GM12865 (cell line): ENCODE measurements around the gene BEAN1.

Experiments
- DNase-seq: peaks from one replicate; pipeline ENCODE4 v3.0.0; 2010; ENCODE audit warnings: low read depth
- H3K4me3 ChIP-seq: 2 replicates; pipeline ENCODE4 v1.5.1; 2011; ENCODE audit warnings: mild to moderate bottlenecking, low read depth, low read length, control low read depth
- TF ChIP-seq, protein P1 (sequence below): IDR thresholded peaks from 2 replicates; pipeline ENCODE4 v1.5.1; 2011; ENCODE audit warnings: low read length, control low read depth, low read depth, inconsistent platforms; ENCODE audit not compliant: insufficient read depth; ENCODE audit errors: missing control alignments

Gene BEAN1

DNA sequence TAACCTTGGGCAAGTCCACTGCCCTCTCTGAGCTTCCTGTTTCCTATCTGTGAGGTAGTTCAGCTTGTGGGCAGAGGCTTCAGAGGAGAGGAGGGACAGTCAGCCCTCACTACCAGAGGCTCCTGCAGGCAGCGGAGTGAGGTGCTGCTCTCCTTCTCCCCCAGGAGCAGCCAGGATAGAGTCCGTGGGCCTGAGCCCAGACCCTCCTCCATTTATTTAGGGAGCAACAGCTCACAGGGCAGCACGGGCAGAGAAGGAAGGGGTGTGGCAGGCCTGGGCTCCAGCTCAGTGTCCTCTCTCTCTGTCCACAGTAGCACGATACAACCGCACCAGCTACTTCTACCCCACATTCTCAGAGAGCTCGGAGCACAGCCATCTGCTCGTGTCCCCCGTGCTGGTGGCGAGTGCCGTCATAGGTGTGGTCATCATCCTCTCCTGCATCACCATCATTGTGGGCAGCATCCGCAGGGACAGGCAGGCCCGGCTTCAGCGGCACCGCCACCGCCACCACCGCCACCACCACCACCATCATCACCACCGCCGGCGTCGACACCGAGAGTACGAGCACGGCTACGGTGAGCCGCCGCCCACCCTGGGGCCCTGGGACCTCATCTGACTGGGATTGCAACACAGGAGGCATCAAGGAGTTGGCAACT lies 42.3 kb downstream of the BEAN1 start:
- no peak overlapping the region for H3K4me3 ChIP-seq
- no peak for DNase-seq
- TF ChIP-seq, protein P1, sequence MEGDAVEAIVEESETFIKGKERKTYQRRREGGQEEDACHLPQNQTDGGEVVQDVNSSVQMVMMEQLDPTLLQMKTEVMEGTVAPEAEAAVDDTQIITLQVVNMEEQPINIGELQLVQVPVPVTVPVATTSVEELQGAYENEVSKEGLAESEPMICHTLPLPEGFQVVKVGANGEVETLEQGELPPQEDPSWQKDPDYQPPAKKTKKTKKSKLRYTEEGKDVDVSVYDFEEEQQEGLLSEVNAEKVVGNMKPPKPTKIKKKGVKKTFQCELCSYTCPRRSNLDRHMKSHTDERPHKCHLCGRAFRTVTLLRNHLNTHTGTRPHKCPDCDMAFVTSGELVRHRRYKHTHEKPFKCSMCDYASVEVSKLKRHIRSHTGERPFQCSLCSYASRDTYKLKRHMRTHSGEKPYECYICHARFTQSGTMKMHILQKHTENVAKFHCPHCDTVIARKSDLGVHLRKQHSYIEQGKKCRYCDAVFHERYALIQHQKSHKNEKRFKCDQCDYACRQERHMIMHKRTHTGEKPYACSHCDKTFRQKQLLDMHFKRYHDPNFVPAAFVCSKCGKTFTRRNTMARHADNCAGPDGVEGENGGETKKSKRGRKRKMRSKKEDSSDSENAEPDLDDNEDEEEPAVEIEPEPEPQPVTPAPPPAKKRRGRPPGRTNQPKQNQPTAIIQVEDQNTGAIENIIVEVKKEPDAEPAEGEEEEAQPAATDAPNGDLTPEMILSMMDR, result no peak

DNA sequence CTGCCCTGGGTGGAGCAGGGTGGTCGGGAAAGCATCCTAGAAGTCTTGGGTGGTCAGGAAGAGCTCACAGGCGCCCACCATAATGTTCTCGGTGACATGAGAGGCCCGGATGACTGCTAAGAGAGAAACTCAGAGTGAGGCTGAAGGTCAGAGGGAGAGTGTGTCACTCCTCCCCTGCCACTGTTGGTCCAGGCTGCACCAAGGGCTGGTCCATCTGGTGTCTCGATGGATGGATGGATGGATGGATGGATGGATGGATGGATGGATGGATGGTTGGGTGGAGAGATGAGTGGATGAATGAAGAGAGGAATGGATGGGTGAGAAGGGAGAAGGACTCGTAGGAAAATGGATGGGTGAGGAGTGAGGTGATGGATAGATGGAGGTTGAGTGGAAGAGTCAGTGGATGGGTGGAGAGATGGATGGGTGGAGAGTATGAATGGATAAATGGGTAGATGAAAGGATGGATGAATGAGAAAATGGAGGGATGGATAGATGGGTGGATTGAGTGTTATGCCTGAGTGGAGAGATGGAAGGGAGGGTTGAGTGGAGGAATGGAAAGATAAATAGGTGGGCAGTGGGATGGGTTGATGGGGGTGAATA lies 43.0 kb downstream of the BEAN1 start:
- TF ChIP-seq, protein P1, result no peak
- no peak for DNase-seq
- no peak overlapping the region for H3K4me3 ChIP-seq

DNA sequence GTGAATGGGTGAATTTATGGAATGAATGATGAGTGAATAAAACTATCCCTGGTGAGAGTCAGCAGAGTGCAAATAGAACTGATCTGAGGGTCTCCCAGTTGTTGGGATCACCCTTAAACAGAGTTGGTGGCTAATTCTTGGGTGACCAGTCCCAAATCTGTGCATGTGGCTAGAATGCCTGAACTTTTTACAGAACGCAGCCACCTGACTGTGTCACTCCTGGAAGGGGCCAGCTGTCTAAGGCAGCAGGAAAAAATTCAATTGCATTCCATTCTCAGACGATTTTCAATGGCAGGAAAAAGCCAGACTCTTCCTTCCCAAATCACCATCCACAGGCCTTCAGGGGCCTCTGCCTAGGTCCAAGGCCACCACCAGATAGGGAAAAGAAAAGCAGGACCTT lies 43.5 kb downstream of the BEAN1 start:
- no peak for DNase-seq
- TF ChIP-seq, protein P1, result no peak
- H3K4me3 ChIP-seq, result no peak overlapping the region

DNA sequence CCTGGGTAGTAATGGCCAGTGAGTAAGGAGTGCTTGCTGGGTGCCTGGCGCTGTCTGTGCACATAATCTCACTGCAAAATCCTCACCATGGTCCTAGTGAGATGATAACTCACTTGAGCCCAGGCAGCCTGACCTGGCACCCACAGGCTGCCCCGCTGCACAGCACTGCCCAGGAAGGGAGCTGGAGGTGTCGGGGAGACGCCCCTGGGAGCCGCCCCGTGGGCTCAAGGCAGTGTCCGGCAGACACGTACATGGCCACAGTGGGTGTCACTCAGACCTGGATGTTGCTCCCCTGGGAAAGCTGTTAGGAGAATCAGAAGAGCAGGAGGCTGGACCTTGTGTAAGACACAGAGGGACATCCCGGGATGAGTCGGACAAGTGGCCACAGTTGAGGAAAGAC lies 44.2 kb downstream of the BEAN1 start:
- no peak overlapping the region for H3K4me3 ChIP-seq
- TF ChIP-seq, protein P1, result no peak
- no peak for DNase-seq

DNA sequence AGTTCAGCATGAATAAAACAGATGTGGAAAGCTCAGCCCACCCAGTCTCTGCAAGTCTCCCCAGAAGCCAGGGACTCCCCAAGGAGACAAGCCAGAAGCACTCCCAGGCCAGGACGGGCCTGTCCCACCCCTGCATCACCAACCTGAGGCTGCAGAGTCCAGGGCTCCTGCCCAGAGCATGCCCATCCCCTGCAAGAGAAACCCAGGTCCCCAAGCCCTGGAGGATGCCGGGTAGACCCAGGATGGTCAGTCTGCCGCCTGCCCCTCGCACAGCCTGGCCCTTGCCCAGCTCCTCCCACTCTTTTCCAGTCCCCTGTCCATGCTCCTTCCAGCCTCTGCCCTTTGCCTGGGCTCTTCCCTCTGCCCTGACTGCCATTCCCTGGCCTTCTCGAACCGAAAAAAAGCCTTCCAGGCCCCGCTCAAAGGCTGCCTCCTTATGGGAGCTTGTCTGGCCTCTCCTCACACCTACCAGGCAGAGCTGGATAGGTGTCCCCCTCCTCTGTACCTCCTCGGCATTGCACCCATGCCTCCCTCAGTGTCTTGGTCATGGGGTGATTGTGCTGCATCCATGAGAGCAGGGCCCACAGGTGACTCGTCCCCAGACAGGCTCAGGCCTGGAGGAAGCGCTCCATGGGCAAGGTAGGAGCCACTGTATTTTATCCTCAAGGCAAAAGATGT lies 44.8 kb downstream of the BEAN1 start:
- no peak for DNase-seq
- no peak overlapping the region for H3K4me3 ChIP-seq
- TF ChIP-seq, protein P1, result no peak

DNA sequence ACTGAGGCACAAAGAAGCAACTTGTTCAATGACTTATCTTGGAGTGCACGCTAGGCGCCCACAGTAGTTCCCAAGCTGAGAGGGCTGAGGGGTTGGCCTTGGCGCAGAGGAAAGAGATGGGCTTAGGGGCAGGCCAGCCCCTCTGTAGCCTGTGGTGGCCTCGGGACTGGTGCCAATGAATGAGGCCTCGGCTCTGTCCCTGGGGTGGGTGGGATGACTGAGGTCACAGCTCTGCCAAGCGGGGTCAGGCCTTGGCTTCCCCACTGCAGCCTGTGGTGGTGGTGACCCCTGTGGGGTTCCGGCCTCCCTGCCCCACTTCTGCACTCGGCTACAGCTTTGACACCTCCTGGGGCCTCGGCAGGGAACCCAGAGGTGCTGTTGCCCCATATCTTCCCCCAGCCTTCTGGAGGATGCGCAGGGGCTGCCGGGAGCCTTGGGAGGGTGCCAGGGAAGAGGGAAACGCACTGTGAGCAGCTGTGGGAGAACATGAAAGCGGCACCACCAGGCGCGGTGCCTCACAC lies 46.0 kb downstream of the BEAN1 start:
- no peak overlapping the region for H3K4me3 ChIP-seq
- no peak for DNase-seq
- TF ChIP-seq, protein P1, result no peak
